Trophoblast cell (in vitro differentiated cells and primary cell): ENCODE measurements around the gene CSH2.

ENCODE experiments used
- DNase-seq, 2 donors: peaks; one replicate each; pipeline ENCODE4 v3.0.0-alpha.2; 2016
- H2AFZ ChIP-seq: 2 replicates; pipeline ENCODE4 v1.6.1; 2013; ENCODE audit warnings: low read length, moderate library complexity, mild to moderate bottlenecking; ENCODE audit not compliant: insufficient read depth, poor library complexity
- H2AK5ac ChIP-seq: 2 replicates; pipeline ENCODE4 v1.6.1; 2013; ENCODE audit warnings: mild to moderate bottlenecking, low read length
- H2BK120ac ChIP-seq: 2 replicates; pipeline ENCODE4 v1.6.1; 2013; ENCODE audit warnings: low read length, mild to moderate bottlenecking, moderate library complexity; ENCODE audit not compliant: insufficient read depth, poor library complexity
- H2BK12ac ChIP-seq: 2 replicates; pipeline ENCODE4 v1.6.1; 2013; ENCODE audit warnings: mild to moderate bottlenecking, low read length, moderate library complexity
- H2BK5ac ChIP-seq: 2 replicates; pipeline ENCODE4 v1.6.1; 2013; ENCODE audit warnings: low read length, low read depth, moderate library complexity, mild to moderate bottlenecking; ENCODE audit not compliant: poor library complexity
- H3K14ac ChIP-seq: 2 replicates; pipeline ENCODE4 v1.6.1; 2013; ENCODE audit warnings: mild to moderate bottlenecking, low read length
- H3K18ac ChIP-seq: 2 replicates; pipeline ENCODE4 v1.6.1; 2013; ENCODE audit warnings: mild to moderate bottlenecking, low read length
- H3K23ac ChIP-seq: 2 replicates; pipeline ENCODE4 v1.6.1; 2013; ENCODE audit warnings: low read length
- H3K27ac ChIP-seq: 2 replicates; pipeline ENCODE4 v1.5.1; 2013; ENCODE audit warnings: low read depth, mild to moderate bottlenecking, inconsistent platforms, low read length, moderate library complexity
- H3K27me3 ChIP-seq: 2 replicates; pipeline ENCODE4 v1.6.1; 2013; ENCODE audit warnings: inconsistent platforms, mild to moderate bottlenecking, low read length, moderate library complexity; ENCODE audit not compliant: insufficient read depth
- H3K36me3 ChIP-seq, 2 experiments: 1 replicate in 1 of 2; 2 replicates in 1 of 2; pipeline ENCODE4 v1.6.1; 2013; ENCODE audit warnings: low read length in 2 of 2, mild to moderate bottlenecking in 2 of 2, moderate library complexity in 1 of 2; ENCODE audit not compliant: insufficient read depth in 2 of 2, control insufficient read depth in 1 of 2
- H3K4ac ChIP-seq: 2 replicates; pipeline ENCODE4 v1.6.1; 2013; ENCODE audit warnings: low read depth, mild to moderate bottlenecking, low read length, moderate library complexity
- H3K4me1 ChIP-seq, 2 experiments: 1 replicate in 1 of 2; 2 replicates in 1 of 2; pipeline ENCODE4 v1.6.1; 2013; ENCODE audit warnings: low read length in 2 of 2, mild to moderate bottlenecking in 2 of 2, moderate library complexity in 1 of 2; ENCODE audit not compliant: insufficient read depth in 2 of 2, control insufficient read depth in 1 of 2
- H3K4me2 ChIP-seq: 2 replicates; pipeline ENCODE4 v1.6.1; 2013; ENCODE audit warnings: inconsistent platforms, mild to moderate bottlenecking, low read length, moderate library complexity
- H3K4me3 ChIP-seq: 2 replicates; pipeline ENCODE4 v1.5.1; 2013; ENCODE audit warnings: mild to moderate bottlenecking, low read depth, low read length, inconsistent platforms
- H3K79me1 ChIP-seq: one replicate; pipeline ENCODE4 v1.6.1; 2013; ENCODE audit warnings: low read length
- H3K79me2 ChIP-seq: 2 replicates; pipeline ENCODE4 v1.6.1; 2013; ENCODE audit warnings: low read length, mild to moderate bottlenecking; ENCODE audit not compliant: control insufficient read depth, insufficient read depth, poor library complexity
- H3K9ac ChIP-seq: 2 replicates; pipeline ENCODE4 v1.6.1; 2013; ENCODE audit warnings: mild to moderate bottlenecking, low read length
- H3K9me3 ChIP-seq: 2 replicates; pipeline ENCODE4 v1.6.1; 2013; ENCODE audit warnings: low read depth, mild to moderate bottlenecking, control low read depth, inconsistent platforms, low read length; ENCODE audit not compliant: insufficient read depth
- H4K12ac ChIP-seq: 2 replicates; pipeline ENCODE4 v1.6.1; 2013; ENCODE audit warnings: low read depth, mild to moderate bottlenecking, low read length, moderate library complexity
- H4K8ac ChIP-seq: 2 replicates; pipeline ENCODE4 v1.6.1; 2013; ENCODE audit warnings: low read depth, mild to moderate bottlenecking, low read length, moderate library complexity
- H4K91ac ChIP-seq: one replicate; pipeline ENCODE4 v1.6.1; 2013; ENCODE audit warnings: low read depth, mild to moderate bottlenecking, low read length, moderate library complexity
- WGBS: extraction: QIAGEN DNeasy Blood & Tissue Kit; methylation state at CpG from one replicate; pipeline ENCODE4 v1.1.7; 2013; ENCODE audit warnings: missing lambda C conversion rate; ENCODE audit not compliant: insufficient read length, insufficient coverage; ENCODE audit errors: extremely low coverage; 5-methylcytosine and 5-hydroxymethylcytosine counted together

CSH2 gene

DNA sequence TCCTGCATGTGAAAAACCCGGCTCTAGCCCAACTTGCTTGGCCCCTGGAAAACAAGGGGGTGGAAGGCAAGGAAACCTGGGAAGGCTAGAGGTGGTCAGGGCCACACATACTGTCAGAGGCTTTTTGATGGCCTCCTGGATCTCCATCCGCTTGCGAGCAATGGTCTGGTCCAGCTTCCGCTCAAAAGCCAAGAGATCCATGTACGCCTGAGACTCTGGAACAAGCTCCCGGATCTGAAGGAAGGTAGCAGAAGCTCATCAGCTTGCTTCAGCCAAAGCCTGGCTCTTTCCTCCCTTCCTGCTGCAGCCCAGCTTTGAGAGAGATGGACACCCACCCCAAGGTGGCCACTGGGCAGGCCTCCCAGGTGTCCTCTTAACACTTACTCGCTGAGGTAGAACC is 36.7 kb downstream of the CSH2 start:
- Histone ChIP-seq H2BK12ac (no peak overlapping the region), H2BK5ac (no peak overlapping the region), H3K9me3 (peaks cover 4% of the 10 kb centered on the region), H4K8ac (no peak overlapping the region), H3K79me2 (peaks cover 23% of the 10 kb centered on the region), H2BK120ac (no peak overlapping the region), H3K4ac (no peak overlapping the region), H3K27me3 (no peaks in the 10 kb centered on the region), H3K27ac (no peak overlapping the region), H3K79me1 (peaks cover 2% of the 10 kb centered on the region), H3K14ac (no peak overlapping the region), H2AK5ac (no peak overlapping the region), H3K23ac (no peak overlapping the region), H3K4me3 (no peak overlapping the region), H2AFZ (no peak overlapping the region), H3K4me1 (peaks cover 27 to 39% of the 10 kb centered on the region in 2 experiments), H3K36me3 (peaks cover 43 to 47% of the 10 kb centered on the region in 2 experiments), H4K12ac (no peak overlapping the region), H4K91ac (no peak overlapping the region), H3K9ac (no peak overlapping the region), H3K4me2 (no peak overlapping the region), H3K18ac (no peak overlapping the region)
- no CpG with 5 or more reads among the region's 7 CpGs for WGBS
- no peak for DNase-seq

DNA sequence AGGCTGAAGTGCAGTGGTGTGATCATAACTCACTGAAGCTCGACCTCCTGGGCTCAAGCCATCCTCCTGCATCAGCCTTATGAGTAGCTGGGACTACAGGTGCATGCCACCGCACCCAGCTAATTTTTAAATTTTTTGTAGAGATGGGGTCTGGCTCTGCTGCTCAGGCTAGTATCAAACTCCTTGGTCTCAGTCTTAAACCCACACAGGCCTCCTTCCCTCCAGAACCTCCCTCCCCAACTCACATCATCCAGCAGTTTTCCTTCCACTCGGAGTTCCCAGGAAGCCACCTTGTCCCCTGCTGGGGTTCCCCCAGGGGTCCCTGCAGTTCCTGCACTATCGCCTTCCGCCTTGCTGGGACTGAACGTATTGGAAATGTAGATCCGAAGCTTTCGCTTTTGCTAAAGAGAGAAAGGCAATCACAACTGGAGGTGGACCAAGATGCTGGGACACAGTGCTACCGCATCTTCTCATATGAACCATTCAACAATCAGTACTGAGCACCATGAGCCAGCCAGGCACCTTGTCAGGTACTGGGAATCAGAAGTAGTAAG is 38.2 kb downstream of the CSH2 start:
- no peak overlapping the region for H2BK120ac ChIP-seq
- H3K4me3 ChIP-seq, result no peak overlapping the region
- DNase-seq, result no peak
- H4K8ac ChIP-seq, result no peak overlapping the region
- H3K18ac ChIP-seq, result peak overlapping the region; percentile 25
- H3K4ac ChIP-seq, result no peak overlapping the region
- no peak overlapping the region for H3K4me2 ChIP-seq
- H3K9ac ChIP-seq, result no peak overlapping the region
- H3K4me1 ChIP-seq, result peaks cover 16 to 28% of the 10 kb centered on the region in 2 experiments
- no peak overlapping the region for H2BK5ac ChIP-seq
- H3K79me1 ChIP-seq, result no peaks in the 10 kb centered on the region
- peaks cover 10% of the 10 kb centered on the region for H3K79me2 ChIP-seq
- no peak overlapping the region for H2AFZ ChIP-seq
- H4K12ac ChIP-seq, result no peak overlapping the region
- H3K36me3 ChIP-seq, result peaks cover 59 to 63% of the 10 kb centered on the region in 2 experiments
- no peak overlapping the region for H2AK5ac ChIP-seq
- H3K27ac ChIP-seq, result peak overlapping the region; percentile 8
- no peak overlapping the region for H4K91ac ChIP-seq
- no peaks in the 10 kb centered on the region for H3K9me3 ChIP-seq
- H3K23ac ChIP-seq, result no peak overlapping the region
- H2BK12ac ChIP-seq, result no peak overlapping the region
- no CpG with 5 or more reads among the region's 9 CpGs for WGBS
- no peak overlapping the region for H3K14ac ChIP-seq
- H3K27me3 ChIP-seq, result no peaks in the 10 kb centered on the region

DNA sequence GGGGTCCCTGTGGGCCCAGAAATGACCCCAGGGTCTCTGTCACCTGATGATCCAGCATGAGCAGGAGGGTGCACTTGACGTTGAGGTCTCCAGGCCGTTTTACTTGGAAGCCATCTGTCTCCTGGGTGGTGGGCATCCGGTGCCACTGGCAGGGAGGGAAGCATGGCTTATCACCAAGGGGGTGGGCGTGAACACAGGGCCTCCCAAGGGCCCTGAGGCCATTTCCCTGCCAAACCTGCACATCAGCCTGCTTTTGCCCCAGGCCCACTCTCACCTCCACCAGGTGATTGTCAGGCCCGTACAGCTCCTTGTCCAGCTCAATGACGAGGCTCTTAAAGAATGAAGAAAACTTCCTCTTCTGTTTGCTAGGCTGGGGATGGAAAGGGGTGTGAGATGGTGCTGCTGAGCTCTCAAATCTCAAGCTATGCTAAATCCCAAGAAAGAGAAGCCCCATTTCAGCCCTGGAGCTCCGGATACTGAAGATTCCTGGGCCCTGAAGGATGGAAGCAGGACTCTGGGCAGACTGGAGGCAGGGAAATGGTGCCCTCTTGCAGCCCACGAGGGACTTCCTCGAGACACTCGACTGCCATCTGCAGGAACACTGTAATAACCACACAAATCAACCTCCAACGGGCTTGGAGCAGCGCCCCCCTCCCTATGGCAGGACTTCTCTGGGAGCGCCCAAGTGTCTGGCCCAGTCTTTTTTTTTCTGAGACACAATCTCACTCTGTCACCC is 38.9 kb downstream of the CSH2 start:
- no peak overlapping the region for H2AK5ac ChIP-seq
- H4K8ac ChIP-seq, result no peak overlapping the region
- no peak overlapping the region for H2AFZ ChIP-seq
- H3K18ac ChIP-seq, result no peak overlapping the region
- H2BK5ac ChIP-seq, result no peak overlapping the region
- H3K4me2 ChIP-seq, result no peak overlapping the region
- H3K79me1 ChIP-seq, result no peaks in the 10 kb centered on the region
- no peaks in the 10 kb centered on the region for H3K27me3 ChIP-seq
- H3K79me2 ChIP-seq, result peaks cover 10% of the 10 kb centered on the region
- H4K91ac ChIP-seq, result no peak overlapping the region
- peak; percentile 95 to 96 for DNase-seq
- H3K27ac ChIP-seq, result peak overlapping the region; percentile 8
- no peak overlapping the region for H3K14ac ChIP-seq
- peaks cover 15 to 26% of the 10 kb centered on the region in 2 experiments for H3K4me1 ChIP-seq
- no peaks in the 10 kb centered on the region for H3K9me3 ChIP-seq
- no peak overlapping the region for H2BK120ac ChIP-seq
- no peak overlapping the region for H3K9ac ChIP-seq
- no peak overlapping the region for H2BK12ac ChIP-seq
- peaks cover 65 to 69% of the 10 kb centered on the region in 2 experiments for H3K36me3 ChIP-seq
- no peak overlapping the region for H3K4me3 ChIP-seq
- no peak overlapping the region for H3K4ac ChIP-seq
- H4K12ac ChIP-seq, result no peak overlapping the region
- WGBS, result no CpG with 5 or more reads among the region's 13 CpGs
- no peak overlapping the region for H3K23ac ChIP-seq

DNA sequence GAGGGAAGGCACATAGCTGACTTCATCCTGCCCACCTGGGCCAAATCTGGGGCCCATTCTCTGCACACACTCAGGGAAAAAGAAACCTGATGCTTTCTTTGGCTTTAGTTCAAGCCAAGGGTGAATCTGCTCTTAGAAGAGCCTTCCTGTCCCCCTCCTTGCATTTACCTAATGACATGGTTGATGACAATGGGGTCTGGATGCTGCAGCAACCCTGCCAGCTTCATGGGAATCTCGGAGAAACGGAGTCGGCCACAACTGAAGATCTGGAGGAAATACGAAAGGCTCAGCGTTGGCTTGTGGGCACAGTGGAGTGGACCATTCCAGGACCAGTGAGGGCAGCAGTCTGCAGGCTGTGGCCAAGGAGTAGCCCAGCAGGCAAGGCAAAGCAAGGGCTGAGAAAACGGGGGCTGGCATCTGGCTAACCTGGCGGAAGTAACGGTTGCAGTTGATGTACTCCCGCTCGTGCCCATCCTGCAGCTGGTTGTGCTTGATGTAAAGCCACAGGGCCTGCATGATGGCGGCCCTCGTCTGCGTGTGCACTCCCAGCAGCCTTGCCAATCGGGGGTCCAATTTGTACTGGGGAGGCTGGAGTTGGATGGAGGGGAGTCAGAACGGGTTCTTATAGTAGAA is 39.6 kb downstream of the CSH2 start:
- Histone ChIP-seq H2AFZ (no peak overlapping the region), H3K36me3 (peaks cover 72% of the 10 kb centered on the region in 2 experiments), H3K9me3 (no peaks in the 10 kb centered on the region), H4K91ac (no peak overlapping the region), H3K79me1 (no peaks in the 10 kb centered on the region), H4K12ac (peak overlapping the region; percentile 14), H2BK12ac (no peak overlapping the region), H3K18ac (no peak overlapping the region), H4K8ac (no peak overlapping the region), H3K4me1 (peaks cover 13 to 20% of the 10 kb centered on the region in 2 experiments), H3K14ac (no peak overlapping the region), H3K4me2 (no peak overlapping the region), H3K4me3 (no peak overlapping the region), H3K9ac (no peak overlapping the region), H3K27me3 (no peaks in the 10 kb centered on the region), H2BK5ac (no peak overlapping the region), H2BK120ac (no peak overlapping the region), H3K79me2 (peaks cover 10% of the 10 kb centered on the region), H3K4ac (no peak overlapping the region), H3K27ac (no peak overlapping the region), H2AK5ac (no peak overlapping the region), H3K23ac (no peak overlapping the region)
- DNase-seq, result no peak
- no CpG with 5 or more reads among the region's 15 CpGs for WGBS
